Retinal pigment epithelial cell (primary cell): ENCODE measurements around the gene GABRR2.
A peak's percentile ranks its signal among the peaks of the same experiment; 100 is the strongest.
"Not testable (repeated sequence)": the region's sequence is repeated elsewhere in the genome, so short reads cannot be mapped to it uniquely, and the experiment has no call there.

Experiments used
- DNase-seq: peaks from one replicate; pipeline ENCODE4 v3.0.0-alpha.2; 2010; ENCODE audit warnings: low read depth
- H3K4me3 ChIP-seq: 2 replicates; pipeline ENCODE4 v1.5.1; 2011; ENCODE audit warnings: mild to moderate bottlenecking, low read length, control low read depth, moderate library complexity
- CTCF ChIP-seq: conservative IDR thresholded peaks from 2 replicates; pipeline ENCODE4 v1.5.1; 2011; ENCODE audit warnings: low read depth, low read length, control low read depth, inconsistent platforms

Gene GABRR2

DNA sequence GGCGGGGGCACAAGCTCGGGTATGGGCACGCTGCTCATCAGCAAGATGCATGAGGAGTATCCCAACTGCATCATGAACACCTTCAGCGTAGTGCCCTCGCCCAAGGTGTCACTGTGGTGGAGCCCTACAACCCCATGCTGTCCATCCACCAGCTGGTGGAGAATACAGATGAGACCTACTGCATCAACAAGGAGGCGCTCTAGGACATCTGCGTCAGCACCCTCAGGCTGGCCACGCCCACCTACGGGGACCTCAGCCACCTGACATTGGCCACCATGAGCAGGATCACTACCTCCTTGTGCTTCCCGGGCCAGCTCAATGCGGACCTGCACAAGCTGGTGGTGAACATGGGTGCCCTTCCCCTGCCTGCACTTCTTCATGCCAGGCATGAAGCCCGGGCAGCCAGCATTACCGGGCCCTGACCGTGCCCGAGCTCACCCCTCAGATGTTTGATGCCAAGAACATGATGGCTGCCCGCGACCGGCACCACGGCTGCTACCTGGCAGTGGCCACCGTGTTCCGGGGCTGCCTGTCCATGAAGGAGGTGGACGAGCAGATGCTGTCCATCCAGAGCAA lies 12.8 kb downstream of the GABRR2 start:
- no peak for TF ChIP-seq CTCF
- no peak for DNase-seq
- no peak overlapping the region for H3K4me3 ChIP-seq

DNA sequence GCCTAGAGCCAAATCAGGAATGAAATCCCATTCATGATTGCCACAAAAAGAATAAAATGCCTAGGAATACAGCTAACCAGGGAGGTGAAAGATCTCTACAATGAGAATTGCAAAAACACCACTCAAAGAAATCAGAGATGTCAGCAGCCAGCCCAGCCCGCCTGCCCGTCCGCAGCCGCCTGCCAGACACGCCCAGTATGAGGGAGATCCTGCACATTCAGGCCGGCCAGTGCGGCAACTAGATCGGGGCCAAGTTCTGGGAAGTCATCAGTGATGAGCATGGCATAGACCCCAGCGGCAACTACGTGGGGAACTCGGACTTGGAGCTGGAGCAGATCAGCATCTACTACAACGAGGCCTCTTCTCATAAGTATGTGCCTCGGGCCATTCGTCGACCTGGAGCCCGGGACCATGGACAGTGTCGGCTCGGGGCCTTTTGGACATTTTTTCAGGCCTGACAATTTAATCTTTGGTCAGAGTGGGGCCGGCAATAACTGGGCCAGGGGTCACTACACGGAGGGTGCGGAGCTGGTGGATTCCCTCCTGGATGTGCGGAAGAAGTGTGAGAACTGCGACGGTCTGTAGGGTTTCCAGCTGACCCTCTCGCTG lies 13.4 kb downstream of the GABRR2 start:
- no peak for TF ChIP-seq CTCF
- DNase-seq: no peak
- no peak overlapping the region for H3K4me3 ChIP-seq

- peak; percentile 54 for TF ChIP-seq CTCF
- no peak for DNase-seq
These were observed 15.6 kb downstream of the GABRR2 start for GRCh38 chr6:89299466-89299850.

GRCh38 chr6:89298680-89299465 lies 16.2 kb downstream of the GABRR2 start:
- no peak for TF ChIP-seq CTCF
- H3K4me3 ChIP-seq: no peak overlapping the region
- peak; percentile 74 for DNase-seq

More at GRCh38 chr6:89299466-89299850, 15.6 kb downstream of the GABRR2 start:
- no peak overlapping the region for H3K4me3 ChIP-seq

GRCh38 chr6:89297695-89298351 lies 17.3 kb downstream of the GABRR2 start:
- TF ChIP-seq CTCF: no peak
- DNase-seq: peak; percentile 99
- H3K4me3 ChIP-seq: no peak overlapping the region

DNA sequence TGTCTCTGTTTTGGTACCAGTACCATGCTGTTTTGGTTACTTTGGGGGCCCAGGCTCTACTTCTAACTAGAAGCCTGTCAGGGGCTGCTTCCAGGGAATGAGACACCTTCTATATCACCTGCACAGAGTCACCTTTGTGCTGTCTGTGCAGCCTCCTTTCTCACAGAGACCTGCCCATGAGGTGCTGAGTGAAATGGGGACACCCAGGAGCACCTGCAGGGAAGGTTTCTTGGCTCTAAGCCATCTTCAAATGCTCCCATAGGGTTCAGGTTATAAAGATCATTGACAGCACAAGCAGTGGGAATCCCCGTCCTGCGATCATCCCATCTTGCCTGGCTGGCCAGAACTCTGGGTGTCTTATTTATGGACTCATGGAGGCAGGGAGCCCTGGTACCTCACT lies 19.1 kb downstream of the GABRR2 start:
- DNase-seq: no peak
- TF ChIP-seq CTCF: no peak
- H3K4me3 ChIP-seq: no peak overlapping the region

- DNase-seq: not testable (repeated sequence)
These were observed 20.0 kb downstream of the GABRR2 start for GRCh38 chr6:89295116-89295515.

More at GRCh38 chr6:89295116-89295515, 20.0 kb downstream of the GABRR2 start:
- H3K4me3 ChIP-seq: not testable (repeated sequence)
